ENCODE measurements around the gene TMEM54.

DNA sequence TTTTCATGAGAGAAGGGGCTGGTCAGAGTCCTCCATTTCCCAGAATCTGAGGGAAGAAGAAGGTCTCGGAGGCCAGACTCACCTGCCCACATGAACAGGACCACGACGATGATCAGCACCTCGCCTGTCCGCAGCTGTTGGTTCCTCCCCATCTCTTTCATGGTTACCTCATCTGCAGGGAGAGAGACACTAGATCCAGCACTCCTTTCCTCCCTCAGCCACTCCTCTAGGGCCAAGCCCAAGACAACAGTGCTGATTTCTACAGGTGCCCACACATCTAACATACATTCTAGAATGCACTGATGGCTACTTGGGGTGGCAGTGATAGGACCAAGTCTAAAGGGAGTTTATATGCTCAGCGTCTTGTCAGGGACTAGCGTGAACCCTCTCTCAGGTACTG, 33.5 kb downstream of the TMEM54 start:
- TF ChIP-seq GATA2 (IDR thresholded peaks at IDR 0.05; ENCODE audit: low read depth, low read length): no peak
- TF ChIP-seq GATA3 (IDR thresholded peaks at IDR 0.05; ENCODE audit: low read depth, low read length): no peak

Data from SH-SY5Y (cell line).